Adipose tissue (tissue), 3 donors: ENCODE measurements around the gene UBQLN1. TPM values are rescaled to one million over a fixed set of nuclear protein-coding genes. Genes with fewer than 3 reads are reported as not detected.
A peak's percentile ranks its signal among the peaks of the same experiment; 100 is the strongest.
"Not testable (repeated sequence)": the region's sequence is repeated elsewhere in the genome, so short reads cannot be mapped to it uniquely, and the experiment has no call there.

Experiments
- H3K27ac ChIP-seq: one replicate; pipeline ENCODE4 v1.5.1; 2013; ENCODE audit warnings: low read depth, low read length
- WGBS, 3 donors: extraction: QIAGEN DNeasy Blood & Tissue Kit; methylation state at CpG; one replicate each; pipeline ENCODE4 v1.1.7; 2013; 5-methylcytosine and 5-hydroxymethylcytosine counted together
- polyA plus RNA-seq, 3 donors: library from polyadenylated mRNA; stranded (reverse); fragments of 200-250 nt; gene quantifications; one replicate each; pipeline ENCODE4 v1.2.3, GENCODE V29; 2013
- donor health status: healthy with polysubstance abuse.
- donor health status: Bipolar disorder and iron deficiency.
- donor health status: healthy.

UBQLN1 gene
- 10 to 100 TPM; 24.7 to 57.1 (median 33.0) TPM for polyA plus RNA-seq

GRCh38 chr9:83707768-83708514 is at the start of gene UBQLN1:
TSS of gene UBQLN1 (minus strand) at chr9:83707958. CDS start at chr9:83707679, 279 bp downstream.
- peak within 1 kb of the TSS; percentile 80 for H3K27ac ChIP-seq
- WGBS, 3 donors = 0% methylated on average over 67 of the region's 67 CpGs

- no peak overlapping the region for H3K27ac ChIP-seq
These were observed 46.7 kb upstream of the UBQLN1 start for GRCh38 chr9:83754383-83754977.

GRCh38 chr9:83749706-83750105 is 41.9 kb upstream of the UBQLN1 start:
- 87 to 95% (median 90%) methylated on average over 3 of the region's 3 CpGs for WGBS, 3 donors
- no peak overlapping the region for H3K27ac ChIP-seq

- 90 to 95% (median 90%) methylated on average over 1 of the region's 1 CpG for WGBS, 3 donors
- no peak overlapping the region for H3K27ac ChIP-seq
These were observed 36.4 kb upstream of the UBQLN1 start for GRCh38 chr9:83744206-83744605.

DNA sequence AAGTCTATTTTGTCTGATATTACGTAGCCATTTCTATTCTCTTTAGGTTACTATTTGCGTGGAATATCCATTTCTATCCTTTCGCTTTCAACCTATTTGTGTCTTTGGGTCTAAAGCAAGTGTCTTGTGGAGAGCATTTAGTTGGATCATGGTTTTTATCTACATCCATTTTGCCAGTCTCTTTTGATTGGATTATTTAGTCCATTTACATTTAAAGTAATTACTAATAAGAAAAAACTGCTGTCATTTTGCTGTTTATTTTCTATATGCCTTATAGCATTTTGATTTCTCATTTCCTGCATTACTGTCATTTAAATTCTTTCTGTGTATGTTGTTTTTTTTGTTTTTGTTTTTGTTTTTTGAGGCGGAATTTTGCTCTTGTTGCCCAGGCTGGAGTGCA is 26.0 kb upstream of the UBQLN1 start:
- 95 to 100% (median 96%) methylated on average over 4 of the region's 4 CpGs for WGBS, 3 donors
- H3K27ac ChIP-seq = no peak overlapping the region

DNA sequence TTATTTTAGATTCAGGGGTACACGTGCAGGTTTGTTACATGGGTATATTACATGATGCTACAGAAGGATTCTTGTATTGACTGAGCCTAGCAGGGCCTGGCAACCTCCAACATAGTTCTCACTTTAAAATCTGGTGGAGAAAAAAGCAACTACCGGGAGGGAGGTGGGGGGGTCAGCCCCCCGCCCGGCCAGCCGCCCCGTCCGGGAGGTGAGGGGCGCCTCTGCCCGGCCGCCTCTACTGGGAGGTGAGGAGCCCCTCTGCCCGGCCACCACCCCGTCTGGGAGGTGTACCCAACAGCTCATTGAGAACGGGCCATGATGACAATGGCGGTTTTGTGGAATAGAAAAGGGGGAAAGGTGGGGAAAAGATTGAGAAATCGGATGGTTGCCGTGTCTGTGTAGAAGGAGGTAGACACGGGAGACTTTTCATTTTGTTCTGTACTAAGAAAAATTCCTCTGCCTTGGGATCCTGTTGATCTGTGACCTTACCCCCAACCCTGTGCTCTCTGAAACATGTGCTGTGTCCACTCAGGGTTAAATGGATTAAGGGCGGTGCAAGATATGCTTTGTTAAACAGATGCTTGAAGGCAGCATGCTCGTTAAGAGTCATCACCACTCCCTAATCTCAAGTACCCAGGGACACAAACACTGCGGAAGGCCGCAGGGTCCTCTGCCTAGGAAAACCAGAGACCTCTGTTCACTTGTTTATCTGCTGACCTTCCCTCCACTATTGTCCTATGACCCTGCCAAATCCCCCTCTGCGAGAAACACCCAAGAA is 21.0 kb upstream of the UBQLN1 start:
- 84 to 95% (median 88%) methylated on average over 8 to 18 of the region's 22 CpGs for WGBS, 3 donors
- H3K27ac ChIP-seq = not testable (repeated sequence)

DNA sequence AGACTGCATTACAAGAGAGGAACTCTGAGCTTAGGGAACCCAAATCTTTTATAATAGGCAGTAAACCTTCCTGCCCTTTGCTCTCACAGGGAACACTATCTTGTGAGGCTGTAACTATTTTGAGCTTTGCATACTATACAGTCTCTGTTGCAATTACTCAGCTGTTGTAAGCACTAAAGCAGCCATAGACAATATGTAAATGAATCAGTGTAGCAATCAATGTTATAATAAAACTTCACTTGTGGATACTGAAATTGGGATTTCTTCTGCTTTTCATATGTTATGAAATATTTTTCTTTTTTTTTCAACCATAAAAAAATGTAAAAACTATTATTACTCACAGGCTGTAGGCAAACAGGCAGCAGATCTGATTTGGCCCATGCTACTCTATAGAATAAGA is 16.7 kb upstream of the UBQLN1 start:
- no peak overlapping the region for H3K27ac ChIP-seq

- no peak overlapping the region for H3K27ac ChIP-seq
- WGBS, 3 donors = 65 to 76% (median 75%) methylated on average over 2 of the region's 2 CpGs
These were observed 15.2 kb upstream of the UBQLN1 start for GRCh38 chr9:83722726-83723495.

- H3K27ac ChIP-seq = no peak overlapping the region
These were observed 13.8 kb upstream of the UBQLN1 start for GRCh38 chr9:83721509-83721908.

DNA sequence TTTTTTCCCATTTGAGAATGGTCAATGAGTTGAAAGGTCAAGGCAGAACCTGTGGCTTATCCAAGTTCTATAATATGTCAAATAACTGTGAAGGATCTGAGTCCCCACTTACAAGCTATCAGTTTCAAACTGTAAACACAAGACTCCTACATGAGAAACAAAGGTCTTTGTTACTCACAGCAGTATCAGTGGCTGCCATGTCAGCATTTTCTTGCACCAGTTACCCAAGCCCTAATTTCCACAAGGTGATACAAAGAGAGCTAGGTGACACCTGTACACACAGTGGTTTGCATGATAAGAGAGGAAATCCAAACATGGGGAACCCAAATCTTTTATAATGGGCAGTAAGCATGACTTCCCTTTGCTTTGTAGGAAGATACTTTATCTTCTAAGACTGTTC is 8.0 kb upstream of the UBQLN1 start:
- H3K27ac ChIP-seq = no peak overlapping the region

DNA sequence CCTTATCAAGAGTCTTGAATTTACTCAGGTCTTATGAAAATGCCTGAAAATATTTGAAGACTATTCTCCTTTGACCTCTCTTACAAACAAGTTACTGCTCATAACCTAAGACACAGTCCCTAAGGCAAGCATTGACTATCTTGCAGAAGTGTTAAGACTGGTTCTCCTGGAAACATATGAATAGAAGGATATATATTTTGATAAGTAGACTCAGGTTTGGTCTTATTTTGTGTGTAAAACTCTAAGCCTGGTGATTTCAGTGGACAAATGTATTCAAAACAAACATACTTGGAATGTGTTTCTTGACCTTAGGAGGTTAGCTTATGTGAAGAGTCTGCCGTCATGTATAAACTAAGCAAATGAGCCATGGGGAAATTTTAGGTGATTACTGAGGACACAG is 7.5 kb upstream of the UBQLN1 start:
- H3K27ac ChIP-seq = no peak overlapping the region
- WGBS, 3 donors = 81 to 97% (median 81%) methylated on average over 1 of the region's 1 CpG

DNA sequence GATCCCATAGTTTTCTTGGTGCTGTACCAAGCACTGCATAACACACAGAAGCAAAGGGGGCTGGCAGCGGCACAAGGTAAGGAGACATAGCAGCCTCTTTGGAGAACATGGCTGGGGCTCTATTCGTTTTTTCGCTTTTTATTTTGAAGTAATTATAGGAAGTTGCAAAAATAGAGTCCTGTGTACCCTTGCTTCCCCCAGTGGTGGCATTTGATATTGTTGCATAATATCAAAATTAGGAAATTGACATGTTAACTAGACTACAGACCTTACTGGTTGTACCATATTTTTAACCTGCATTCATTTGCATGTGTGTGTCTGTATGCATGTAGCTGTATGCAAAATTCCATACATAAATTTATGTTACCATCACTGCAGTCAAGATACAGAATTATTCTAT is 6.6 kb upstream of the UBQLN1 start:
- 48 to 74% (median 57%) methylated on average over 3 of the region's 3 CpGs for WGBS, 3 donors

GRCh38 chr9:83708515-83709158 is 879 bp upstream of the UBQLN1 start:
- H3K27ac ChIP-seq = peak overlapping the region; percentile 80
- 11 to 14% (median 12%) methylated on average over 20 of the region's 20 CpGs for WGBS, 3 donors

More for the DNA sequence above, 6.6 kb upstream of the UBQLN1 start:
- H3K27ac ChIP-seq = no peak overlapping the region

GRCh38 chr9:83707518-83707767 is 315 bp downstream of the UBQLN1 start:
- WGBS, 3 donors = 0 to 1% (median 0%) methylated on average over 21 to 26 of the region's 26 CpGs
- peak overlapping the region; percentile 80 for H3K27ac ChIP-seq

- H3K27ac ChIP-seq = peak overlapping the region; percentile 80
- 0 to 2% (median 1%) methylated on average over 35 to 42 of the region's 42 CpGs for WGBS, 3 donors
These were observed 861 bp downstream of the UBQLN1 start for GRCh38 chr9:83706676-83707517.

GRCh38 chr9:83705219-83705651 is 2.5 kb downstream of the UBQLN1 start:
- H3K27ac ChIP-seq = not testable (repeated sequence)
- WGBS, 3 donors = 93 to 98% (median 97%) methylated on average over 11 to 12 of the region's 12 CpGs

DNA sequence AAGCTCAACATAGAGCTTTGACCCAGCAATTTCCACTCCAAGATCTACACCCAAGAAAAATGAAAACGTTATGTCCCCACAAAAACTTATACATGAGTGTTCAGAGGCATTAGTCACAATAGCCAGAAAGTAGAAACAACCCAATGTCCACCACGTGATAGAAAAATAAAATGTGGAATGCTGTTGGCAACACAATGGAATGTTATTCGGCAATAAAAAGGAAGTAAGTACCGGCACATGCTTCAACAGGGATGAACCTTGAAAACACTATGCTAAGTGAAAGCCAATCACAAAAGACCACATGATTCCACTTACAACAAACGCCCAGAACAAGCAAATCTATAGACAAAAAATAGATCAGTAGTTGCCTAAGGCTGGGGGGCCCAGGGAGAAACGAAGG is 6.0 kb downstream of the UBQLN1 start:
- no peak overlapping the region for H3K27ac ChIP-seq
- 56 to 69% (median 62%) methylated on average over 6 of the region's 6 CpGs for WGBS, 3 donors

- H3K27ac ChIP-seq = no peak overlapping the region
- 93 to 100% (median 95%) methylated on average over 1 of the region's 1 CpG for WGBS, 3 donors
These were observed 6.5 kb downstream of the UBQLN1 start for GRCh38 chr9:83701286-83701685.
